HG02840 (cell line): Measurements from ENCODE around the gene CFAP221.

Experiments
- ATAC-seq: cut with Tn5 transposase; IDR thresholded peaks from one replicate; pipeline ENCODE4 v1.9.1; 2021; ENCODE audit warnings: mild to moderate bottlenecking, moderate library complexity, moderate number of reproducible peaks; ENCODE audit not compliant: unreplicated experiment, low FRiP score

Gene CFAP221

GRCh38 chr2:119536211-119536610 is 8.0 kb upstream of the CFAP221 start:
- no peak for ATAC-seq

GRCh38 chr2:119536707-119537106 is 7.5 kb upstream of the CFAP221 start:
- no peak for ATAC-seq

- no peak for ATAC-seq
These were observed 6.5 kb upstream of the CFAP221 start for GRCh38 chr2:119537792-119538191.

GRCh38 chr2:119541476-119541875 is 2.8 kb upstream of the CFAP221 start:
- no peak for ATAC-seq

- no peak for ATAC-seq
These were observed 758 bp downstream of the CFAP221 start for GRCh38 chr2:119544939-119545475.

- no peak for ATAC-seq
These were observed 1.7 kb downstream of the CFAP221 start for GRCh38 chr2:119545754-119546446.

- ATAC-seq, result no peak
These were observed 2.2 kb downstream of the CFAP221 start for GRCh38 chr2:119546447-119546767.

GRCh38 chr2:119548516-119549120 is 4.4 kb downstream of the CFAP221 start:
- no peak for ATAC-seq

GRCh38 chr2:119549241-119549640 is 5.0 kb downstream of the CFAP221 start:
- ATAC-seq, result no peak

GRCh38 chr2:119550346-119550745 is 6.1 kb downstream of the CFAP221 start:
- no peak for ATAC-seq

GRCh38 chr2:119550856-119551255 is 6.6 kb downstream of the CFAP221 start:
- no peak for ATAC-seq

- no peak for ATAC-seq
These were observed 8.7 kb downstream of the CFAP221 start for GRCh38 chr2:119552902-119553301.

GRCh38 chr2:119553687-119554344 is 9.6 kb downstream of the CFAP221 start:
- ATAC-seq, result no peak

GRCh38 chr2:119565481-119565880 is 21.2 kb downstream of the CFAP221 start:
- ATAC-seq, result no peak

GRCh38 chr2:119567292-119567691 is 23.0 kb downstream of the CFAP221 start:
- ATAC-seq, result no peak

- peak; percentile 98 for ATAC-seq
These were observed 30.0 kb downstream of the CFAP221 start for GRCh38 chr2:119574108-119574815.

GRCh38 chr2:119574864-119575263 is 30.6 kb downstream of the CFAP221 start:
- ATAC-seq, result no peak

GRCh38 chr2:119575439-119575838 is 31.2 kb downstream of the CFAP221 start:
- ATAC-seq, result no peak

GRCh38 chr2:119579424-119580295 is 35.4 kb downstream of the CFAP221 start:
- ATAC-seq, result no peak

- ATAC-seq, result no peak
These were observed 36.4 kb downstream of the CFAP221 start for GRCh38 chr2:119580550-119581072.
